HepG2 (cell line): Measurements from ENCODE around the gene APCDD1L. TPM values are rescaled to one million over a fixed set of nuclear protein-coding genes. Genes with fewer than 3 reads are reported as not detected.
A peak's percentile ranks its signal among the peaks of the same experiment; 100 is the strongest.

Experiments used
- CREB1 ChIP-seq, 2 experiments: fragments of 450-650 bp in 1 of 2; IDR thresholded peaks; 2 replicates each; pipeline ENCODE4 v1.6.1; 2016 to 2017; ENCODE audit warnings: control low read depth in 1 of 2, mild to moderate bottlenecking in 1 of 2, missing compliant biosample characterization in 1 of 2, missing genetic modification characterization in 1 of 2
- EEA1 ChIP-seq: sonication (generic); formaldehyde crosslinking; IDR thresholded peaks from 2 replicates; pipeline ENCODE4 v1.5.1; 2020; ENCODE audit warnings: mild to moderate bottlenecking, missing genetic modification reagents, borderline replicate concordance
- MTA1 ChIP-seq: sonication (generic); formaldehyde crosslinking; IDR thresholded peaks from 2 replicates; pipeline ENCODE4 v1.4.0; 2020; ENCODE audit warnings: missing genetic modification reagents, mild to moderate bottlenecking, borderline replicate concordance
- MXI1 ChIP-seq: IDR thresholded peaks from 3 replicates; pipeline ENCODE4 v1.6.1; 2012; ENCODE audit warnings: low read depth, low read length, inconsistent platforms, borderline replicate concordance
- NR2F1 ChIP-seq, 2 experiments: fragments of 450-650 bp in 1 of 2; formaldehyde crosslinking in 1 of 2; IDR thresholded peaks; 2 replicates each; pipeline versions ENCODE4 v1.5.0 to v1.6.1; 2016 to 2020; ENCODE audit warnings: mild to moderate bottlenecking in 1 of 2, missing compliant biosample characterization in 1 of 2, missing genetic modification reagents in 1 of 2, moderate library complexity in 1 of 2
- PAF1 ChIP-seq: IDR thresholded peaks from 2 replicates; pipeline ENCODE4 v1.6.1; 2016; ENCODE audit warnings: missing genetic modification reagents, missing compliant biosample characterization
- SNAPC2 ChIP-seq: sonication (generic); formaldehyde crosslinking; IDR thresholded peaks from 2 replicates; pipeline ENCODE4 v1.8.1; 2022; ENCODE audit warnings: mild to moderate bottlenecking, missing genetic modification reagents
- SOX6 ChIP-seq, 2 experiments: fragments of 450-650 bp in 1 of 2; sonication (generic) in 1 of 2; formaldehyde crosslinking in 1 of 2; IDR thresholded peaks; 2 replicates each; pipeline versions ENCODE4 v1.4.0 to v1.6.1; 2017 to 2020; ENCODE audit warnings: antibody characterized with exemption in 1 of 2, mild to moderate bottlenecking in 1 of 2, missing genetic modification reagents in 1 of 2
- ZFP36L1 ChIP-seq: sonication (generic); formaldehyde crosslinking; IDR thresholded peaks from 2 replicates; pipeline ENCODE4 v1.8.0; 2022; ENCODE audit warnings: mild to moderate bottlenecking, missing genetic modification reagents, moderate library complexity
- ZNF17 ChIP-seq: sonication (generic); formaldehyde crosslinking; IDR thresholded peaks from 2 replicates; pipeline ENCODE4 v1.5.0; 2020; ENCODE audit warnings: mild to moderate bottlenecking, missing genetic modification reagents
- ZNF556 ChIP-seq: sonication (generic); formaldehyde crosslinking; IDR thresholded peaks from 2 replicates; pipeline ENCODE4 v1.4.0; 2020; ENCODE audit warnings: mild to moderate bottlenecking, missing genetic modification reagents, borderline replicate concordance
- ZNF724P ChIP-seq: sonication (generic); formaldehyde crosslinking; IDR thresholded peaks from 2 replicates; pipeline ENCODE4 v1.8.0; 2022; ENCODE audit warnings: missing genetic modification reagents, borderline replicate concordance
- ZNF83 ChIP-seq: sonication (generic); formaldehyde crosslinking; IDR thresholded peaks from 2 replicates; pipeline ENCODE4 v1.4.0; 2020; ENCODE audit warnings: missing genetic modification reagents, mild to moderate bottlenecking, borderline replicate concordance
- ZSCAN29 ChIP-seq: sonication (generic); formaldehyde crosslinking; conservative IDR thresholded peaks from 2 replicates; pipeline ENCODE4 v1.4.0; 2020; ENCODE audit warnings: mild to moderate bottlenecking, missing genetic modification reagents
- polyA plus RNA-seq, 8 experiments: library from polyadenylated mRNA; depleted of rRNA in 3 of 8; stranded (reverse) in 7 of 8; unstranded in 1 of 8; fragments of >200 nt; fragmentation: Illumina TruSeq in 4 of 8; extraction: Trizol in 4 of 8; gene quantifications; 2 replicates each; pipeline versions ENCODE4 v1.2.1 to v1.2.3, GENCODE V29; 2011 to 2016; ENCODE audit warnings: low read depth in 4 of 8, missing spikeins in 1 of 8, mixed read lengths in 1 of 8; ENCODE audit not compliant: insufficient read depth in 1 of 8
- total RNA-seq, 5 experiments: library from RNA; depleted of rRNA; stranded (reverse); fragments of >200 nt; fragmentation: Illumina TruSeq; extraction: Trizol; gene quantifications; 2 replicates each; pipeline ENCODE4 v1.2.3, GENCODE V29; 2016; ENCODE audit warnings: low read depth in 1 of 5
- TF ChIP-seq, protein P1 (sequence below): IDR thresholded peaks from 2 replicates; pipeline ENCODE4 v1.4.0; 2020; ENCODE audit warnings: mild to moderate bottlenecking, missing genetic modification reagents
- TF ChIP-seq, protein P2 (sequence below): sonication (generic); formaldehyde crosslinking; IDR thresholded peaks from 2 replicates; pipeline ENCODE4 v1.4.0; 2020; ENCODE audit warnings: missing genetic modification reagents, mild to moderate bottlenecking, borderline replicate concordance
- TF ChIP-seq, protein P3 (sequence below): sonication (generic); formaldehyde crosslinking; IDR thresholded peaks from 2 replicates; pipeline ENCODE4 v1.4.0; 2020; ENCODE audit warnings: missing genetic modification reagents
- TF ChIP-seq, protein P4 (sequence below): sonication (generic); formaldehyde crosslinking; IDR thresholded peaks from 2 replicates; pipeline ENCODE4 v1.8.0; 2022; ENCODE audit warnings: mild to moderate bottlenecking, missing genetic modification reagents, moderate library complexity

APCDD1L gene
- total and polyA plus RNA-seq, 2 of the 13 experiments (the other 11 are each of a cell fraction or from before 2014, with no cell fraction given) = not detected

DNA sequence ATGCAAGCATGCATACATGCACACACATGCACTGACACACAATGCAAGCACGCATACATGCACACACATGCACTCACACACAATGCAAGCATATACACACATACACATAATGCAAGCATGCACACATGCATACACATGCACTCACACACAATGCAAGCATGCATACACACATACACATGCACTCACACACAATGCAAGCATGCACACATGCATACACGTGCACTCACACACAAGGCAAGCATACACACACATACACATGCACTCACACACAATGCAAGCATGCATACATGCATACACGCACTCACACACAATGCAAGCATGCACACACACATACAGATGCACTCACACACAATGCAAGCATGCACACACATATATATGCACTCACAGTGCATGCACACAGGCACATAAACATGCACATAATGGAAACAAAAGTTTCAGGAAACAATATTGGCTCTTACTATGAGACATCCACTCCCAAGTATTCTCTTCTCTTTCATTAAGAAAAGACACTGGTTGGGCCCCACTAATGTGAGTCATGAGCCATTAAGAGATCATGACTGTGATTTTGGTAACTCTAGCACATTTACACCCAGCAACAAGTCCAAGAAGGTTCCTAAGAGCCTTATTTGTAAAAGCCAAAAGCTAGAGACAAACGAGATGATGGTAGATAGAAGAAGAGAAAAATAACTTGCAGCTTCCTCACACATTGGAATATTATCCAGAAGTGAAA lies 22.2 kb downstream of the APCDD1L start (continued):
- TF ChIP-seq, protein P1, sequence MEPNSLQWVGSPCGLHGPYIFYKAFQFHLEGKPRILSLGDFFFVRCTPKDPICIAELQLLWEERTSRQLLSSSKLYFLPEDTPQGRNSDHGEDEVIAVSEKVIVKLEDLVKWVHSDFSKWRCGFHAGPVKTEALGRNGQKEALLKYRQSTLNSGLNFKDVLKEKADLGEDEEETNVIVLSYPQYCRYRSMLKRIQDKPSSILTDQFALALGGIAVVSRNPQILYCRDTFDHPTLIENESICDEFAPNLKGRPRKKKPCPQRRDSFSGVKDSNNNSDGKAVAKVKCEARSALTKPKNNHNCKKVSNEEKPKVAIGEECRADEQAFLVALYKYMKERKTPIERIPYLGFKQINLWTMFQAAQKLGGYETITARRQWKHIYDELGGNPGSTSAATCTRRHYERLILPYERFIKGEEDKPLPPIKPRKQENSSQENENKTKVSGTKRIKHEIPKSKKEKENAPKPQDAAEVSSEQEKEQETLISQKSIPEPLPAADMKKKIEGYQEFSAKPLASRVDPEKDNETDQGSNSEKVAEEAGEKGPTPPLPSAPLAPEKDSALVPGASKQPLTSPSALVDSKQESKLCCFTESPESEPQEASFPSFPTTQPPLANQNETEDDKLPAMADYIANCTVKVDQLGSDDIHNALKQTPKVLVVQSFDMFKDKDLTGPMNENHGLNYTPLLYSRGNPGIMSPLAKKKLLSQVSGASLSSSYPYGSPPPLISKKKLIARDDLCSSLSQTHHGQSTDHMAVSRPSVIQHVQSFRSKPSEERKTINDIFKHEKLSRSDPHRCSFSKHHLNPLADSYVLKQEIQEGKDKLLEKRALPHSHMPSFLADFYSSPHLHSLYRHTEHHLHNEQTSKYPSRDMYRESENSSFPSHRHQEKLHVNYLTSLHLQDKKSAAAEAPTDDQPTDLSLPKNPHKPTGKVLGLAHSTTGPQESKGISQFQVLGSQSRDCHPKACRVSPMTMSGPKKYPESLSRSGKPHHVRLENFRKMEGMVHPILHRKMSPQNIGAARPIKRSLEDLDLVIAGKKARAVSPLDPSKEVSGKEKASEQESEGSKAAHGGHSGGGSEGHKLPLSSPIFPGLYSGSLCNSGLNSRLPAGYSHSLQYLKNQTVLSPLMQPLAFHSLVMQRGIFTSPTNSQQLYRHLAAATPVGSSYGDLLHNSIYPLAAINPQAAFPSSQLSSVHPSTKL (CRISPR knock-in tag) = no peak
- TF ChIP-seq ZNF556 (CRISPR knock-in tag) (no peak), ZSCAN29 (CRISPR knock-in tag) (no peak), ZFP36L1 (CRISPR knock-in tag) (no peak), ZNF83 (CRISPR knock-in tag) (no peak), PAF1 (CRISPR knock-in tag) (no peak), EEA1 (CRISPR knock-in tag) (no peak), MTA1 (CRISPR knock-in tag) (no peak), ZNF724P (CRISPR knock-in tag) (no peak), MXI1 (no peak), SOX6 (IDR thresholded peaks at IDR 0.05) (peak; percentile 93; the same call in 1 of the 2 replicates), SOX6 (CRISPR knock-in tag; IDR thresholded peaks at IDR 0.05) (no peak), NR2F1 (CRISPR knock-in tag; IDR thresholded peaks at IDR 0.05) (no peak), CREB1 (IDR thresholded peaks at IDR 0.05) (peak; percentile 11; the same call in 1 of the 2 replicates), CREB1 (CRISPR knock-in tag; IDR thresholded peaks at IDR 0.05) (no peak), ZNF17 (CRISPR knock-in tag) (no peak), SNAPC2 (CRISPR knock-in tag) (no peak)
- TF ChIP-seq, protein P2, sequence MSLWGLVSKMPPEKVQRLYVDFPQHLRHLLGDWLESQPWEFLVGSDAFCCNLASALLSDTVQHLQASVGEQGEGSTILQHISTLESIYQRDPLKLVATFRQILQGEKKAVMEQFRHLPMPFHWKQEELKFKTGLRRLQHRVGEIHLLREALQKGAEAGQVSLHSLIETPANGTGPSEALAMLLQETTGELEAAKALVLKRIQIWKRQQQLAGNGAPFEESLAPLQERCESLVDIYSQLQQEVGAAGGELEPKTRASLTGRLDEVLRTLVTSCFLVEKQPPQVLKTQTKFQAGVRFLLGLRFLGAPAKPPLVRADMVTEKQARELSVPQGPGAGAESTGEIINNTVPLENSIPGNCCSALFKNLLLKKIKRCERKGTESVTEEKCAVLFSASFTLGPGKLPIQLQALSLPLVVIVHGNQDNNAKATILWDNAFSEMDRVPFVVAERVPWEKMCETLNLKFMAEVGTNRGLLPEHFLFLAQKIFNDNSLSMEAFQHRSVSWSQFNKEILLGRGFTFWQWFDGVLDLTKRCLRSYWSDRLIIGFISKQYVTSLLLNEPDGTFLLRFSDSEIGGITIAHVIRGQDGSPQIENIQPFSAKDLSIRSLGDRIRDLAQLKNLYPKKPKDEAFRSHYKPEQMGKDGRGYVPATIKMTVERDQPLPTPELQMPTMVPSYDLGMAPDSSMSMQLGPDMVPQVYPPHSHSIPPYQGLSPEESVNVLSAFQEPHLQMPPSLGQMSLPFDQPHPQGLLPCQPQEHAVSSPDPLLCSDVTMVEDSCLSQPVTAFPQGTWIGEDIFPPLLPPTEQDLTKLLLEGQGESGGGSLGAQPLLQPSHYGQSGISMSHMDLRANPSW (CRISPR knock-in tag) = no peak
- TF ChIP-seq, protein P3, sequence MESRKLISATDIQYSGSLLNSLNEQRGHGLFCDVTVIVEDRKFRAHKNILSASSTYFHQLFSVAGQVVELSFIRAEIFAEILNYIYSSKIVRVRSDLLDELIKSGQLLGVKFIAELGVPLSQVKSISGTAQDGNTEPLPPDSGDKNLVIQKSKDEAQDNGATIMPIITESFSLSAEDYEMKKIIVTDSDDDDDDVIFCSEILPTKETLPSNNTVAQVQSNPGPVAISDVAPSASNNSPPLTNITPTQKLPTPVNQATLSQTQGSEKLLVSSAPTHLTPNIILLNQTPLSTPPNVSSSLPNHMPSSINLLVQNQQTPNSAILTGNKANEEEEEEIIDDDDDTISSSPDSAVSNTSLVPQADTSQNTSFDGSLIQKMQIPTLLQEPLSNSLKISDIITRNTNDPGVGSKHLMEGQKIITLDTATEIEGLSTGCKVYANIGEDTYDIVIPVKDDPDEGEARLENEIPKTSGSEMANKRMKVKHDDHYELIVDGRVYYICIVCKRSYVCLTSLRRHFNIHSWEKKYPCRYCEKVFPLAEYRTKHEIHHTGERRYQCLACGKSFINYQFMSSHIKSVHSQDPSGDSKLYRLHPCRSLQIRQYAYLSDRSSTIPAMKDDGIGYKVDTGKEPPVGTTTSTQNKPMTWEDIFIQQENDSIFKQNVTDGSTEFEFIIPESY (CRISPR knock-in tag) = no peak
- TF ChIP-seq, protein P4, sequence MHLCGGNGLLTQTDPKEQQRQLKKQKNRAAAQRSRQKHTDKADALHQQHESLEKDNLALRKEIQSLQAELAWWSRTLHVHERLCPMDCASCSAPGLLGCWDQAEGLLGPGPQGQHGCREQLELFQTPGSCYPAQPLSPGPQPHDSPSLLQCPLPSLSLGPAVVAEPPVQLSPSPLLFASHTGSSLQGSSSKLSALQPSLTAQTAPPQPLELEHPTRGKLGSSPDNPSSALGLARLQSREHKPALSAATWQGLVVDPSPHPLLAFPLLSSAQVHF (CRISPR knock-in tag) = no peak
